Lower leg skin (tissue), 3 donors: ENCODE results near the gene DLG5.

Source experiments
- POLR2A ChIP-seq, 2 donors: fragments of 450-650 bp; IDR thresholded peaks; one replicate each; pipeline ENCODE4 v1.6.1; 2016 to 2017; ENCODE audit warnings: antibody characterized with exemption in 2 of 2, mild to moderate bottlenecking in 1 of 2, moderate library complexity in 1 of 2
- TF ChIP-seq, protein P1 (sequence below), 3 donors: fragments of 450-650 bp; IDR thresholded peaks; one replicate each; pipeline ENCODE4 v1.5.1; 2016; ENCODE audit warnings: antibody characterized with exemption in 3 of 3, mild to moderate bottlenecking in 3 of 3, moderate library complexity in 2 of 3

DNA sequence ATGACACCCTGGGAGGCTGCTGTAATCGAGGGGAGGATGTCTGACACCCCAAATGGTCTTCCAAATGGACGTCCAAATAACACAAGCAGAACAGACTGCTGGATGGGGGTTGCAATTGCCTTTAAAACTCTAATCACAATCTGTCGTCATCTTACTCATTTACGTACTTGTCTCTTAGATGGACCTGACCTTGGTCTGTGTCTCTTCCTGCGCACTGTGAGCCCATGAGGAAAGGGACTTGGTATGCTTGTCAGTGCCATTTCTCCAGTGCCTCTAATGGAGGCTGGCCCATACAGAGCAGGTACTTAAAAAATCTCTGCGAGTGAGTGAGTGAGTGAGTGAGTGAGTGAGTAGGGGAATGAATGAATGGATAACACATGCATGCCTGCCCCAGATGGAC is 93.3 kb downstream of the DLG5 start:
- TF ChIP-seq, protein P1, sequence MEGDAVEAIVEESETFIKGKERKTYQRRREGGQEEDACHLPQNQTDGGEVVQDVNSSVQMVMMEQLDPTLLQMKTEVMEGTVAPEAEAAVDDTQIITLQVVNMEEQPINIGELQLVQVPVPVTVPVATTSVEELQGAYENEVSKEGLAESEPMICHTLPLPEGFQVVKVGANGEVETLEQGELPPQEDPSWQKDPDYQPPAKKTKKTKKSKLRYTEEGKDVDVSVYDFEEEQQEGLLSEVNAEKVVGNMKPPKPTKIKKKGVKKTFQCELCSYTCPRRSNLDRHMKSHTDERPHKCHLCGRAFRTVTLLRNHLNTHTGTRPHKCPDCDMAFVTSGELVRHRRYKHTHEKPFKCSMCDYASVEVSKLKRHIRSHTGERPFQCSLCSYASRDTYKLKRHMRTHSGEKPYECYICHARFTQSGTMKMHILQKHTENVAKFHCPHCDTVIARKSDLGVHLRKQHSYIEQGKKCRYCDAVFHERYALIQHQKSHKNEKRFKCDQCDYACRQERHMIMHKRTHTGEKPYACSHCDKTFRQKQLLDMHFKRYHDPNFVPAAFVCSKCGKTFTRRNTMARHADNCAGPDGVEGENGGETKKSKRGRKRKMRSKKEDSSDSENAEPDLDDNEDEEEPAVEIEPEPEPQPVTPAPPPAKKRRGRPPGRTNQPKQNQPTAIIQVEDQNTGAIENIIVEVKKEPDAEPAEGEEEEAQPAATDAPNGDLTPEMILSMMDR (IDR thresholded peaks at IDR 0.05), result no peak
- TF ChIP-seq POLR2A (IDR thresholded peaks at IDR 0.05), result no peak
